B cell (primary cell): Measurements from ENCODE around the gene PRRX1. TPM values are rescaled to one million over a fixed set of nuclear protein-coding genes. Genes with fewer than 3 reads are reported as not detected.

Source experiments
- ATAC-seq: fragments of 200-7000 bp; cut with Tn5 transposase; one replicate; pipeline ENCODE4 v1.10.0; 2021; ENCODE audit warnings: low read depth, mild to moderate bottlenecking, moderate number of reproducible peaks, moderate library complexity
- CTCF ChIA-PET: fragments of 350-600 bp; sonication (Branson Sonifier 250); formaldehyde crosslinking; loops from one replicate; lab custom pipeline; 2021; ENCODE audit warnings: antibody characterized with exemption, inconsistent platforms; lab: Charles Lee
- POLR2A ChIA-PET: fragments of 350-600 bp; sonication (Branson Sonifier 250); formaldehyde crosslinking; loops from one replicate; lab custom pipeline; 2021; ENCODE audit warnings: antibody characterized with exemption; lab: Charles Lee
- DNase-seq: peaks from one replicate; pipeline ENCODE4 v3.0.0; 2013
- H2AFZ ChIP-seq: 2 replicates; pipeline ENCODE4 v1.6.1; 2012; ENCODE audit warnings: mild to moderate bottlenecking, low read depth, low read length; ENCODE audit not compliant: insufficient read depth, poor library complexity, severe bottlenecking
- H3K27ac ChIP-seq, 2 donors: 1 replicate in 1 of 2; 2 replicates in 1 of 2; pipeline ENCODE4 v1.5.1; 2012 to 2013; ENCODE audit warnings: low read length in 2 of 2, mild to moderate bottlenecking in 2 of 2, moderate library complexity in 1 of 2
- H3K27me3 ChIP-seq, 4 experiments: fragments of 200-600 bp in 1 of 4; sonication (generic) in 1 of 4; replicated peaks in 1 of 4; 1 replicate in 2 of 4; 2 replicates in 2 of 4; pipeline versions ENCODE4 v1.6.1 to v1.7.0; 2013 to 2016; ENCODE audit warnings: low read length in 3 of 4, mild to moderate bottlenecking in 2 of 4, mixed read lengths in 1 of 4, moderate library complexity in 1 of 4; ENCODE audit not compliant: insufficient read depth in 4 of 4, control insufficient read depth in 3 of 4; ENCODE audit errors: control extremely low read depth in 1 of 4
- H3K36me3 ChIP-seq, 2 experiments: replicated peaks in 1 of 2; 1 replicate in 1 of 2; 2 replicates in 1 of 2; pipeline versions ENCODE4 v1.6.1 to v1.7.1; 2013; ENCODE audit warnings: low read length in 1 of 2; ENCODE audit not compliant: insufficient read depth in 2 of 2, control insufficient read depth in 1 of 2; ENCODE audit errors: control extremely low read depth in 1 of 2, extremely low read depth in 1 of 2
- H3K4me1 ChIP-seq, 2 donors: fragments of 200-600 bp in 1 of 2; sonication (generic) in 1 of 2; 1 replicate in 1 of 2; 2 replicates in 1 of 2; pipeline versions ENCODE4 v1.5.1 to v1.6.1; 2013 to 2017; ENCODE audit warnings: low read length in 2 of 2; ENCODE audit not compliant: control insufficient read depth in 2 of 2, insufficient read depth in 2 of 2
- H3K4me2 ChIP-seq: replicated peaks from 2 replicates; pipeline ENCODE3; 2012; ENCODE audit warnings: mild to moderate bottlenecking, low read depth, low read length; ENCODE audit not compliant: poor library complexity, severe bottlenecking
- H3K4me3 ChIP-seq, 5 experiments: fragments of 200-600 bp in 1 of 5; sonication (generic) in 1 of 5; 1 replicate in 3 of 5; 2 replicates in 2 of 5; pipeline versions ENCODE4 v1.5.1 to v1.7.0; 2011 to 2016; ENCODE audit warnings: low read length in 4 of 5, mild to moderate bottlenecking in 4 of 5, low read depth in 2 of 5, control low read depth in 1 of 5, moderate library complexity in 1 of 5; ENCODE audit not compliant: insufficient read depth in 1 of 5; ENCODE audit errors: control extremely low read depth in 1 of 5, extremely low read depth in 1 of 5
- H3K79me2 ChIP-seq: fragments of 200-600 bp; sonication (generic); one replicate; pipeline ENCODE4 v1.6.0; 2016; ENCODE audit warnings: low read length; ENCODE audit not compliant: control insufficient read depth, insufficient read depth
- H3K9ac ChIP-seq: fragments of 200-600 bp; sonication (generic); 2 replicates; pipeline ENCODE4 v1.6.1; 2017; ENCODE audit warnings: mild to moderate bottlenecking, low read length, moderate library complexity
- H3K9me3 ChIP-seq, 3 donors: one replicate each; pipeline versions ENCODE4 v1.6.1 to v1.7.1; 2013; ENCODE audit warnings: low read length in 2 of 3; ENCODE audit not compliant: control insufficient read depth in 2 of 3, insufficient read depth in 1 of 3; ENCODE audit errors: control extremely low read depth in 1 of 3
- H4K20me1 ChIP-seq: 2 replicates; pipeline ENCODE4 v1.6.0; 2012; ENCODE audit warnings: mild to moderate bottlenecking, low read length; ENCODE audit not compliant: insufficient read depth, control insufficient read depth, poor library complexity, severe bottlenecking
- H3K27ac Mint-ChIP-seq: one replicate; pipeline ENCODE4 v1.8.0; 2021; ENCODE audit warnings: mixed read lengths
- H3K27me3 Mint-ChIP-seq: one replicate; pipeline ENCODE4 v1.8.0; 2021; ENCODE audit warnings: mixed read lengths
- H3K4me1 Mint-ChIP-seq: one replicate; pipeline ENCODE4 v1.8.0; 2021; ENCODE audit warnings: mixed read lengths
- H3K4me3 Mint-ChIP-seq: one replicate; pipeline ENCODE4 v1.8.0; 2021; ENCODE audit warnings: mixed read lengths
- H3K9me3 Mint-ChIP-seq: one replicate; pipeline ENCODE4 v1.8.0; 2022; ENCODE audit warnings: mixed read lengths; ENCODE audit not compliant: insufficient read depth
- CTCF ChIP-seq: fragments of 200-600 bp; IDR thresholded peaks from one replicate; pipeline ENCODE4 v1.8.0; 2022; ENCODE audit warnings: antibody characterized with exemption, mild to moderate bottlenecking
- EZH2 ChIP-seq: IDR thresholded peaks from 2 replicates; pipeline ENCODE4 v1.6.1; 2012; ENCODE audit warnings: borderline replicate concordance, low read depth, mild to moderate bottlenecking, moderate library complexity, low read length; ENCODE audit not compliant: insufficient read depth, poor library complexity, severe bottlenecking
- WGBS: methylation state at CpG from one replicate; pipeline ENCODE4 v1.1.5; 2013; ENCODE audit warnings: missing lambda C conversion rate; ENCODE audit not compliant: insufficient coverage; 5-methylcytosine and 5-hydroxymethylcytosine counted together
- intact Hi-C: fragments of 100-400 bp; cut with micrococcal nuclease; formaldehyde crosslinking; loops from one replicate; pipeline ENCODE4 v1.10.0; 2022
- polyA plus RNA-seq: library from polyadenylated mRNA; depleted of rRNA; stranded (reverse); fragments of >200 nt; gene quantifications from 2 replicates; pipeline ENCODE4 v1.2.3, GENCODE V29; 2012
- total RNA-seq, 2 donors: library from RNA; stranded (reverse); fragments of 120-200 nt in 1 of 2; gene quantifications; 1 replicate in 1 of 2; 2 replicates in 1 of 2; pipeline versions ENCODE4 v1.2.3 to v1.2.4, GENCODE V29; 2013 to 2022

Gene PRRX1
- total and polyA plus RNA-seq, 2 donors (not counting 1 experiment from before 2014, with no cell fraction given) = not detected

- intact Hi-C loops = no loop called here
- no peaks in the 10 kb centered on the region for H3K27me3 ChIP-seq
- H3K36me3 ChIP-seq = no peaks in the 10 kb centered on the region
- H4K20me1 ChIP-seq = no peaks in the 10 kb centered on the region
- WGBS = 83% methylated on average over 1 of the region's 2 CpGs
- ChIA-PET CTCF (no interaction called here), POLR2A (no interaction called here)
- no peak overlapping the region for H3K4me2 ChIP-seq
- no peaks in the 10 kb centered on the region for H3K79me2 ChIP-seq
- H2AFZ ChIP-seq = no peak overlapping the region
- no peaks in the 10 kb centered on the region for H3K27me3 Mint-ChIP-seq
- H3K9me3 Mint-ChIP-seq = no peaks in the 10 kb centered on the region
- no peaks in the 10 kb centered on the region for H3K9me3 ChIP-seq
- H3K4me3 Mint-ChIP-seq = no peak overlapping the region
- no peak overlapping the region for H3K4me3 ChIP-seq
- no peaks in the 10 kb centered on the region for H3K4me1 ChIP-seq
- no peaks in the 10 kb centered on the region for H3K4me1 Mint-ChIP-seq
- ATAC-seq (no peak), DNase-seq (no peak)
- TF ChIP-seq CTCF (no peak), EZH2 (no peak)
- no peak overlapping the region for H3K27ac ChIP-seq
- no peak overlapping the region for H3K27ac Mint-ChIP-seq
- H3K9ac ChIP-seq = no peak overlapping the region
Observed at GRCh38 chr1:170749549-170749948, 85.6 kb downstream of the PRRX1 start.

GRCh38 chr1:170749959-170750358 is 86.0 kb downstream of the PRRX1 start:
- no peak overlapping the region for H3K27ac ChIP-seq
- WGBS = no CpG with 5 or more reads among the region's 2 CpGs
- no peak overlapping the region for H3K4me3 ChIP-seq
- no peaks in the 10 kb centered on the region for H3K9me3 Mint-ChIP-seq
- H3K27ac Mint-ChIP-seq = no peak overlapping the region
- no peaks in the 10 kb centered on the region for H3K9me3 ChIP-seq
- H2AFZ ChIP-seq = no peak overlapping the region
- no peak overlapping the region for H3K9ac ChIP-seq
- no peak overlapping the region for H3K4me2 ChIP-seq
- ChIA-PET CTCF (no interaction called here), POLR2A (no interaction called here)
- ATAC-seq (no peak), DNase-seq (no peak)
- H3K27me3 Mint-ChIP-seq = no peaks in the 10 kb centered on the region
- no peaks in the 10 kb centered on the region for H3K4me1 ChIP-seq
- H3K36me3 ChIP-seq = no peaks in the 10 kb centered on the region
- H3K79me2 ChIP-seq = no peaks in the 10 kb centered on the region
- intact Hi-C loops = no loop called here
- H4K20me1 ChIP-seq = no peaks in the 10 kb centered on the region
- TF ChIP-seq EZH2 (no peak), CTCF (no peak)
- H3K4me3 Mint-ChIP-seq = no peak overlapping the region
- H3K4me1 Mint-ChIP-seq = no peaks in the 10 kb centered on the region
- H3K27me3 ChIP-seq = no peaks in the 10 kb centered on the region
